ENCODE data around the gene CTNNA3. TPM values are rescaled to one million over a fixed set of nuclear protein-coding genes. Genes with fewer than 3 reads are reported as not detected.

The CTNNA3 gene
- total RNA-seq, 4 donors from 2014 or later = 0.04 to 0.19 (median 0.11) TPM

DNA sequence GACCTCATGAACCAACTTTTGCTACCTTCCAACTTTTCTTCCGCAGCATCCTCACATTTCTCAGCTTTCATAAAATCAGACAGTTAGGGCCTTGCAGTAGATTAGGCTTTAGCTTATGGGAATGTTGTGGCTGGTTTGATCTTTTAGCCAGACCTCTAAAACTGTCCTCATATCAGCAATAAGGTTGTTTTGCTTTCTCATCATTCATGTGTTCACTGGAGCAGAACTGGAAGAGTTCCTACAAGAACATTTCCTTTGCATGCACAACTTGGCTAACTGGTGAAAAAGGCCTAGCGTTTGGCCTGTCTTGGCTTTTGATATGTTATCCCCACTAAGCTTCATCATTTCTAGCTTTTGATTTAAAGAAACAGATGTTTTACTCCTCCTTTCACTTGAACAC is 900.1 kb downstream of the CTNNA3 start:
- WGBS, 2 donors = 90 to 96% methylated on average over 2 of the region's 2 CpGs
- no peak for TF ChIP-seq POLR2A (IDR thresholded peaks at IDR 0.05)
- TF ChIP-seq, protein P1, sequence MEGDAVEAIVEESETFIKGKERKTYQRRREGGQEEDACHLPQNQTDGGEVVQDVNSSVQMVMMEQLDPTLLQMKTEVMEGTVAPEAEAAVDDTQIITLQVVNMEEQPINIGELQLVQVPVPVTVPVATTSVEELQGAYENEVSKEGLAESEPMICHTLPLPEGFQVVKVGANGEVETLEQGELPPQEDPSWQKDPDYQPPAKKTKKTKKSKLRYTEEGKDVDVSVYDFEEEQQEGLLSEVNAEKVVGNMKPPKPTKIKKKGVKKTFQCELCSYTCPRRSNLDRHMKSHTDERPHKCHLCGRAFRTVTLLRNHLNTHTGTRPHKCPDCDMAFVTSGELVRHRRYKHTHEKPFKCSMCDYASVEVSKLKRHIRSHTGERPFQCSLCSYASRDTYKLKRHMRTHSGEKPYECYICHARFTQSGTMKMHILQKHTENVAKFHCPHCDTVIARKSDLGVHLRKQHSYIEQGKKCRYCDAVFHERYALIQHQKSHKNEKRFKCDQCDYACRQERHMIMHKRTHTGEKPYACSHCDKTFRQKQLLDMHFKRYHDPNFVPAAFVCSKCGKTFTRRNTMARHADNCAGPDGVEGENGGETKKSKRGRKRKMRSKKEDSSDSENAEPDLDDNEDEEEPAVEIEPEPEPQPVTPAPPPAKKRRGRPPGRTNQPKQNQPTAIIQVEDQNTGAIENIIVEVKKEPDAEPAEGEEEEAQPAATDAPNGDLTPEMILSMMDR (IDR thresholded peaks at IDR 0.05) = no peak
- intact Hi-C loops (cut with DNase I; ENCODE audit: low total_unique reads) = no loop called here
- no peak for DNase-seq (ENCODE audit: low spot score in 2 of 2)
- H3K4me3 ChIP-seq (ENCODE audit: low read depth, poor library complexity, severe bottlenecking) = no peak overlapping the region

DNA sequence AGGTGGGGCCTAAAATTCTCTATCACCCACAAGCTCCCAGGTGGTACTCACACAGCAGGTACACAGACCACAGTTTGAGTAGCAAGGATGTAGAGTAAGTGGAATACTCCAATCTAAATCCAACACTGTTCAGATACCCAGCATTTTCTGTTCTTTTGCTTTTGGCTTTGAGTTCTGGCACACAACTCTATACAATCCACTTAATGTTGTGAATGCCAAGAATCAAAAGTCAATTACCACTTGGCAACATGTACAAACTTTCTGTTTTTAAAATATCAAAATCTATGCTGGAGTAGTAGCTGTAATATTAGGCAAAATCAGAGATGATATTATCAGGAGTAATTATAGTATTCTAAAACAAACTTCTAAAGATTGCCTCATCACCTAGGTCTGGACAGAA is 903.6 kb downstream of the CTNNA3 start:
- intact Hi-C loops (cut with DNase I; ENCODE audit: low total_unique reads) = no loop called here
- DNase-seq (ENCODE audit: low spot score in 2 of 2) = no peak
- no peak overlapping the region for H3K4me3 ChIP-seq (ENCODE audit: low read depth, poor library complexity, severe bottlenecking)
- TF ChIP-seq, protein P1 (IDR thresholded peaks at IDR 0.05) = no peak
- no peak for TF ChIP-seq POLR2A (IDR thresholded peaks at IDR 0.05)

DNA sequence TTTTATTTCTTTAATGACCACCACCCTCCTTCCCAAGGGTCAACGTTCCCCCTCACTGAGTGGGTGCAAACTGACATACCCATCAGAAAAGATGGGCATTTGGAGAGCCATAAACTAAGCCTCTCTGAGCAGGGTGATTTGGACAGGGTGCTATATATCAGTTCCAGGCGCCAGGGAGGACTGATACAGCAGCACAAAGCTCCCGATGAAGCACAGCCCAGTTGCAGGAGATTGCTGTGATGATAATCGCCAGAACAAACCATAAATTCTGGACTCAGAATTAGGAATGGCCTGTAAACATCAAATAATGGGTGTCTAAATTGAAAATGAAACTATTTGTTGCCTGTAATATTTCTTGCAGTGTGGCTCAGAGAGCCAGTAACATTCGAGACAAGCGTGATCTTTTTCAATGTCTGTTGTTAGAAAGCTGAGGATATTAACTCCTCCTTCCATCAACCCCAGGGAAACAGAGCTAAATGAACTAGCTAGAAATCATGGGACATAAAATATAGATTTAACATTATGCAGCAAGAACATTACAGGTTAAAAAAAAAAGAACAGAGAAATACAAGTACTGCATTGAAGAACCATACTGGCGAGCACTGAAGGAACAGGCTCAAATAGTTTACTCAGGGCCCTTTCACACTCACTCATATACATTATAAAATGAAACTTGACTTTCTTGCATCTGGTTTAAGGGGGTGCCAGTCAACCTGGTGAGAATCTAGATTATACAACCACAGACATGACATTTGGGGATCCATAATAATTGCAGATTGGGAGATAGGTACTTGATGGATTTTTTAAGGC is 907.6 kb downstream of the CTNNA3 start:
- no peak for TF ChIP-seq POLR2A (IDR thresholded peaks at IDR 0.05)
- TF ChIP-seq, protein P1 (IDR thresholded peaks at IDR 0.05) = no peak
- no peak for DNase-seq (ENCODE audit: low spot score in 2 of 2)
- H3K4me3 ChIP-seq (ENCODE audit: low read depth, poor library complexity, severe bottlenecking) = no peak overlapping the region
- intact Hi-C loops (cut with DNase I; ENCODE audit: low total_unique reads) = loop anchor here (5.0 kb wide), 1 partner anchor 394 kb away; no protein-coding TSS in a partner anchor
- WGBS, 2 donors = 57 to 65% methylated on average over 7 of the region's 7 CpGs

DNA sequence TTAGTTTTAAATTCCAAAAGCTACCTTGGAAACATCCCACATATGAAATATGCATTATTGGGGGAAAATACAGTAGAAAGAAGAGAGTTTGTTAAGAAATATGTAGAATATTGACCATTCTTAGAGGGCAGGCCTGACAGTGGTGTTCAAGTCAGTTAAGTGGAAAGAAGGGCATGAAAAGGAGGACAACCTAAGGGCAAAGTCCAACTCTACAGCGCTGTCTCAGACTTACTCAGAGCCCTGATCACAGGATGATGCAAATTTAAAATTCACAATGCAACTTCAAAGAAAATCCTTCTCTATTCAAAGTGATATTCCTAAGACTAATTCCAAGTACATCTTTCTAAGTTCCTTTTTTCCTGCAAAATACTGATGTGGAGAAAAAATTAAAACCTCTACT is 909.3 kb downstream of the CTNNA3 start:
- TF ChIP-seq, protein P1 (IDR thresholded peaks at IDR 0.05) = no peak
- no peak for TF ChIP-seq POLR2A (IDR thresholded peaks at IDR 0.05)
- intact Hi-C loops (cut with DNase I; ENCODE audit: low total_unique reads) = loop anchor here (5.0 kb wide), 1 partner anchor 396 kb away; no protein-coding TSS in a partner anchor
- 85 to 96% methylated on average over 1 of the region's 1 CpG for WGBS, 2 donors
- H3K4me3 ChIP-seq (ENCODE audit: low read depth, poor library complexity, severe bottlenecking) = no peak overlapping the region
- DNase-seq (ENCODE audit: low spot score in 2 of 2) = no peak

DNA sequence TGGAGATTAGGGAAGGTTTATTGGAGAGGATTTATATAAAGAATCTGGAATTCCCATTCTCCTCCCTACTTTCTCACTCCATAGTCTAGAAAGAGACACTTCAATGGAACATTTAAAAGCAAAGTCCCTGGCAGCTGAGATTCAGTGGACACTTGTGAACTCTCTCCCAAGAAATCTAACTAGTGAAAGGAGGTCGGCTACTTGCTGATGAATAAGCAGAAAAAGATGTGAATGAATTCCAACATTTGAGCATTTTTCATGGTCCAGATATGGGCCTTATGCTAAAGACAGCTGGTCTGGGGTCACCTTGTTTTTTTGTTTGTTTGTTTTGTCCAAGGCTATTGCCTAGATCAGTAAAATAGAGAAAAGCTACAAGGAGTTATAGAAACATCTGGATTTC is 911.2 kb downstream of the CTNNA3 start:
- intact Hi-C loops (cut with DNase I; ENCODE audit: low total_unique reads) = loop anchor here (5.0 kb wide), 1 partner anchor 398 kb away; no protein-coding TSS in a partner anchor
- no peak overlapping the region for H3K4me3 ChIP-seq (ENCODE audit: low read depth, poor library complexity, severe bottlenecking)
- no peak for DNase-seq (ENCODE audit: low spot score in 2 of 2)
- no peak for TF ChIP-seq POLR2A (IDR thresholded peaks at IDR 0.05)
- TF ChIP-seq, protein P1 (IDR thresholded peaks at IDR 0.05) = no peak
- 63 to 74% methylated on average over 1 of the region's 1 CpG for WGBS, 2 donors

Measured in lower leg skin (tissue), 4 donors.